Jurkat, Clone E6-1 (cell line): ENCODE data around the gene LRBA.
"Not testable (repeated sequence)": the region's sequence is repeated elsewhere in the genome, so short reads cannot be mapped to it uniquely, and the experiment has no call there.

ENCODE experiments used
- DNase-seq: peaks from one replicate; pipeline ENCODE4 v3.0.0-alpha.2; 2011; ENCODE audit warnings: low read depth, low spot score
- H3K4me3 ChIP-seq: 2 replicates; pipeline ENCODE4 v1.5.1; 2011; ENCODE audit warnings: mild to moderate bottlenecking, low read length, control low read depth, moderate library complexity

The LRBA gene

DNA sequence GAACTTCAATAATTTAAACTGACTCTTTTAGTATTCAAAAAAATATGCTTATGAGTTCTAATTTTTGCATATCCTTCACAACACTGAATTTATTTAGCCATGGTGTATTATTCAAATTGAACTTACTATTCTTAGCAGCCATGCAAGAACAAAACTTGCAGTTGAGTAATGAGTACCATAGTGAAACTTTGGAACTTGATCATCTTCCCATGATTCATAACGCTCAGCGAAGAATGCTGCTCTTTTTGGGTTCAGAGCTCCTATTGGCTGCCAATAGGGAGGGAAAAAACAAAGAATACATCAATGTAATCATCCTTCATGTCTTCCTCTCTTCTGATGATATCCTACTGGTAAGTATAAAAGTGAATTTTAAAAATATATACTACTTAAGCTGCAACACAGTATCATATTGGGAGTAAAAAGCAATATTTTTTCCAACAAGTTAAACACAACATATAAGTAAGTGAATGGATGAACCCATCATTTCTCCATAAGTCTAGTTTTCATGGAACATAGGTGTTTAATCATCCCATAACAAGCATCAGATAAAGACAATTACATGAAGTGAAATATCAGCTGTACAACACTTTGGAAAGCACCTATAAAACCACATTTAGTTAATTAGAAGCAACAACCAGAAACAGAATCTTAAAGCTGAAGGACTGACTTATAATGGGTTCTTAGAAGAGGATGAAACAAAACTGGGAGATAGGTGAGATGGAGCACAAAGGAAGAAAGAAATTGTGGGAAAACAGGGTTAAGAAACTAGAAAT lies 578.3 kb downstream of the LRBA start:
- no peak for DNase-seq
- H3K4me3 ChIP-seq, result no peak overlapping the region

GRCh38 chr4:150431221-150431620 lies 583.9 kb downstream of the LRBA start:
- no peak overlapping the region for H3K4me3 ChIP-seq
- no peak for DNase-seq

GRCh38 chr4:150425161-150425560 lies 589.9 kb downstream of the LRBA start:
- DNase-seq, result no peak
- no peak overlapping the region for H3K4me3 ChIP-seq

GRCh38 chr4:150423503-150423902 lies 591.6 kb downstream of the LRBA start:
- no peak overlapping the region for H3K4me3 ChIP-seq
- DNase-seq, result no peak

- no peak for DNase-seq
- H3K4me3 ChIP-seq, result no peak overlapping the region
Measured at GRCh38 chr4:150423074-150423473, 592.0 kb downstream of the LRBA start.

DNA sequence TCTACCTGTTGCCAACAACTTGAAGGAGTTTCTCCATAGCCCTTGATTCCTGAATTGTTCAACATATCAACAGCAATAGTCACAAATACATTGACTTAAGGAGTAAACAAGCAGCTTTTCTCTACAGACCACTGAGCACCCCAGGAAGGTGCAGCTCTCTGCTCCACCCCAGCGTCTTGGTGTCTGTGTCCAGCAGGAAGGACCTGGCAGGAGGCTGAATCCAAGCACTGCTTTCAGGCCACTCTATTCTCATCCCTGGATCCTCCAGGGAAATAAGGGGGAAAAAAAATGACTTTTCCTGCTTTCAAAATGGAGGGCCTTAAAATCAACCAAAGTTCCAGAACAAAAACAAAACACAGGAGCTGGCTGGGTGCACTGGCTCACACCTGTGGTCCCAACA lies 593.5 kb downstream of the LRBA start:
- H3K4me3 ChIP-seq, result no peak overlapping the region
- no peak for DNase-seq

GRCh38 chr4:150419939-150420338 lies 595.1 kb downstream of the LRBA start:
- no peak overlapping the region for H3K4me3 ChIP-seq
- no peak for DNase-seq

DNA sequence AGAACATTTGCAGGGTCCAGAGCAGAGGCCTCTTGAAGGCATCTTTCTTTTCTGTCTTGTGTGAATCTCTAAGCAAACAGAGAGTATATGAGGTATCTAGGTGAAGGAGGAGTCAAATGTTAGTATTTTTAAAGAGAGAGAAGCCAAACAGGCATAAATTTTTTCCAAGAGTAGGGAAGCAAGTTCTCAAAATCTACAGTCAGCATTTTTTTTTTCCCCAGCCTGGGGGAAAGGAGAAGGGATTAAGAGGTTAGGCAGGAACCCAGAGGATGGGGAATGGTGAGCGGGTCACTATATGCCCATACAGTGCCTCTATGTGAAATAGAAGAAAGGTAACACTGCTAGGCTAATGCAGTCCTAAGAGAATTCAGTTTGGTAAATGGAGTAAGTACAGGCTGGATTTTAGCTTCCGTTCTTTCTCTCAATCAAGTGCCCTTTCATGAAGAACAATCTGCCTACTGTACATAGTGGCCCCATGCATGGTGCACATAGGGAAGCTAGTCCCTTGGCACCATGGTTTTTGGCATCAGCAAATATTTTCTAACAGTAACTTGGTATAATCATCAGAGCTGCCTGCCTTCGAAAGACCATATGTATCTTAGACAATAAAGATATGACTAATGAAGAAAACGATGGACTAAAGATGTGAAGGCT lies 596.2 kb downstream of the LRBA start:
- DNase-seq, result no peak
- H3K4me3 ChIP-seq, result no peak overlapping the region

- H3K4me3 ChIP-seq, result no peak overlapping the region
- DNase-seq, result no peak
Measured at GRCh38 chr4:150415213-150415612, 599.9 kb downstream of the LRBA start.

- DNase-seq, result no peak
- H3K4me3 ChIP-seq, result no peak overlapping the region
Measured at GRCh38 chr4:150411520-150411919, 603.6 kb downstream of the LRBA start.

- peak; percentile 96 for DNase-seq
- H3K4me3 ChIP-seq, result no peak overlapping the region
Measured at GRCh38 chr4:150402871-150403272, 612.2 kb downstream of the LRBA start.

DNA sequence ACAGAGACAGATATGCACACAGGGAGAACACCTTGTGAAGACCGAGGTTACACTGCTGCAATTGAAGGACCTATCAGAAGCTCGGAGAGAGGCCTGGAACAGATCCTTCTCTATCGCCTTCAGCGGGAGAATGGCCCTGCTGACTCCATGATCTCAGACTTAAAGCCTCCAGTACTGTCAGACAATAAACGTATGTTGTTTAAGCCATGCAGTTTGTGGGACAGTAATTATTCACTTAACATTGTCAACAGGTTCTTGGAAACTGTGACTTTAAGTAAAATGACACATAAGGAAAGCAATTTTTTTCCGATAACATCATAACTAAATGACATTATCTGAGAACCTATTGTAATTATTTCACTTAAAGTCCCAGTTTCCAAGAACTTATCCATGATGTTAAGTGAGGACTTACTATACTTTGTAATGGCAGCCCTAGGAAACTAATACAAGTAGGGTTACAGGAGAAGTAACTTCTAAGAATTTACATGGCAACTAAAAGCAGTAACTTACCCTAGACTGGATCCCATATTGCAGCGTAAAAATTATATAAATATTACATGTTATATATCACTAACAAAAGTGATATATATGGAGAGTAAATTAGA lies 613.9 kb downstream of the LRBA start:
- no peak overlapping the region for H3K4me3 ChIP-seq
- DNase-seq, result no peak

- no peak for DNase-seq
- no peak overlapping the region for H3K4me3 ChIP-seq
Measured at GRCh38 chr4:150395872-150396271, 619.2 kb downstream of the LRBA start.

GRCh38 chr4:150394046-150394445 lies 621.0 kb downstream of the LRBA start:
- no peak overlapping the region for H3K4me3 ChIP-seq
- no peak for DNase-seq

GRCh38 chr4:150391052-150391451 lies 624.0 kb downstream of the LRBA start:
- no peak for DNase-seq
- H3K4me3 ChIP-seq, result no peak overlapping the region

- no peak for DNase-seq
- H3K4me3 ChIP-seq, result no peak overlapping the region
Measured at GRCh38 chr4:150390531-150390910, 624.6 kb downstream of the LRBA start.

DNA sequence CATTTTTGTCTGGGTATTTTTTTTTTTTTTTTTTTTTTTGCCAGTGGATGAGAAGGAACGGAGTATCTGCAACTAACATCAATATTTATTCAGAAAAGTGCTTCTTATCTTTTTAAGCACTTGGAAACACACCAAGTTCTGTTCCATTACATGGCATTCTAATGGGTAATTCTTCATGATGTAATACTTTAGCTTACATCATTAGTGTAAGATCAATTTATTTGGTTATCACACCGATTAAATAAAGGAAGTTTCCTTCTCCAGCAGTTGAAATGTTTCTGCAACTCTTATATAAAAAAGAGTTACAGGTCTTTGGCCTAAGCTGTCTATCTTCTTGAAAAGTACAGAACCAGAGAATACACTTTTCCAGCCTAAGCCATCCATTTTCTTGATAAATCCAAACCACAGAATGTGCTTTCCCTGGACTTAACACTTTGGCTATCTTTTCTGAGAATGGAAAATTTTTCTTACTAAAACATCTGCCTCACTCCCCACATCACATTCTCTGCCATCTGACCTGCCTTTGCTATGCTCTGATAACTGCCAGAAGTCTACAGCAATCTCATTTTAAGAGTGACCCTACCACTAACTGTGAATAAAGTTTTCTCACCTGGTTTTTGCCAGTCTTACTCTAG lies 625.1 kb downstream of the LRBA start:
- DNase-seq, result no peak
- no peak overlapping the region for H3K4me3 ChIP-seq

- DNase-seq, result no peak
Measured at GRCh38 chr4:150387981-150388380, 627.1 kb downstream of the LRBA start.

DNA sequence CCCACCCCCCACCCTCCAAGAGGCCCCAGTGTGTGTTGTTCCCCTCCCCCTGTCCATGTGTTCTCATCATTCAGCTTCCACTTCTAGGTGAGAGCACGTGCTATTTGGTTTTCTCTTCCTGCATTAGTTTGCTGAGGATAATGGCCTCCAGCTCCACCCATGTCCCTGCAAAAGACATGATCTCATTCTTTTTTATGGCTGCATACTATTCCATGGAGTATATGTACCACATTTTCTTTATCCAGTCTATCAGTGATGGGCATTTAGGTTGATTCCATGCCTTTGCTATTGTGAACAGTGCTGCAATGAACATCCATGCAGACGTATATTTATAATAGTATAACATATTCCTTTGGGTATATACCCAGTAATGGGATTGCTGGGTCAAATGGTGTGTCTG lies 628.7 kb downstream of the LRBA start:
- not testable (repeated sequence) for H3K4me3 ChIP-seq, DNase-seq

More at GRCh38 chr4:150387981-150388380, 627.1 kb downstream of the LRBA start:
- no peak overlapping the region for H3K4me3 ChIP-seq

GRCh38 chr4:150385606-150386005 lies 629.5 kb downstream of the LRBA start:
- DNase-seq, result no peak
- H3K4me3 ChIP-seq, result no peak overlapping the region
